Liver (tissue), 3 donors: ENCODE measurements around the gene C19orf67.

Experiments used
- EGR1 ChIP-seq, 2 donors: IDR thresholded peaks; 2 replicates each; pipeline ENCODE4 v1.6.1; 2016 to 2018; ENCODE audit warnings: antibody characterized with exemption in 2 of 2, low read depth in 2 of 2
- REST ChIP-seq: IDR thresholded peaks from 2 replicates; pipeline ENCODE4 v1.6.1; 2016; ENCODE audit warnings: antibody characterized with exemption, mild to moderate bottlenecking
- TF ChIP-seq, protein P1 (sequence below): fragments of 150-350 bp; IDR thresholded peaks from 2 replicates; pipeline ENCODE4 v1.5.1; 2017; ENCODE audit warnings: improper control_type of control experiment, low read depth, low read length; ENCODE audit not compliant: missing input control
- donor health status: healthy.
- donor health status: healthy.

DNA sequence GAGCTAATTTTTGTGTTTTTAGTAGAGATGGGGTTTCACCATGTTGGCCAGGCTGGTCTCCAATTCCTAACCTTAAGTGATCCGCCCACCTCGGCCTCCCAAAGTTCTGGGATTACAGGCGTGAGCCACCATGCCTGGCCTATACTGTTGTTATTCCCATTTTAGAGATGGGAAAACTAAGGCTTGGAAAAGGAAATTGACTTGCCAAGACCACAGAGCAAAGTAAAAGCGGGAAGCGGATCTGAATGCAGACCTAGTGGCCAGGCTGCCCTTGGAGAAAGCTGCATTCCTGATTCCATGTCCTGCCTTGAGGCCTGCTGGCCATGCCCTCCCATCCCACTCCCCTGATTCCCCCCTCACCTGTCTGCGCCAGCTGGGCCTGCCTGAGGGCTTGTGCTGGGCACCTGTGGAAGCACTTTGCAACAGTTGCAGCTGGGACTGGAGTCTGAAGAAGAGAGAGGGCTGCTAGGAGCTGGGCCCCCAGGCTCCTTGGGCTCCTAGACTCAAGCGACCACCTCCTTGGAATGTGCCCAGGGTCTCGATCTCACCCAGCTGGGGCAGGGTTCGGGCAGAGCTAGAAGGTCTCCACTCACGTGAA, 29.4 kb downstream of the C19orf67 start:
- no peak for TF ChIP-seq EGR1 (IDR thresholded peaks at IDR 0.05; ENCODE audit: low read depth in 2 of 2)
- TF ChIP-seq REST = no peak
- TF ChIP-seq, protein P1, sequence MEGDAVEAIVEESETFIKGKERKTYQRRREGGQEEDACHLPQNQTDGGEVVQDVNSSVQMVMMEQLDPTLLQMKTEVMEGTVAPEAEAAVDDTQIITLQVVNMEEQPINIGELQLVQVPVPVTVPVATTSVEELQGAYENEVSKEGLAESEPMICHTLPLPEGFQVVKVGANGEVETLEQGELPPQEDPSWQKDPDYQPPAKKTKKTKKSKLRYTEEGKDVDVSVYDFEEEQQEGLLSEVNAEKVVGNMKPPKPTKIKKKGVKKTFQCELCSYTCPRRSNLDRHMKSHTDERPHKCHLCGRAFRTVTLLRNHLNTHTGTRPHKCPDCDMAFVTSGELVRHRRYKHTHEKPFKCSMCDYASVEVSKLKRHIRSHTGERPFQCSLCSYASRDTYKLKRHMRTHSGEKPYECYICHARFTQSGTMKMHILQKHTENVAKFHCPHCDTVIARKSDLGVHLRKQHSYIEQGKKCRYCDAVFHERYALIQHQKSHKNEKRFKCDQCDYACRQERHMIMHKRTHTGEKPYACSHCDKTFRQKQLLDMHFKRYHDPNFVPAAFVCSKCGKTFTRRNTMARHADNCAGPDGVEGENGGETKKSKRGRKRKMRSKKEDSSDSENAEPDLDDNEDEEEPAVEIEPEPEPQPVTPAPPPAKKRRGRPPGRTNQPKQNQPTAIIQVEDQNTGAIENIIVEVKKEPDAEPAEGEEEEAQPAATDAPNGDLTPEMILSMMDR = no peak
